IPS-11a (cell line): ENCODE measurements around the gene IQCC.

Experiments used
- H3K4me3 ChIP-seq: one replicate; pipeline ENCODE4 v1.5.1; 2013; ENCODE audit warnings: low read depth, low read length, control low read depth

IQCC gene

GRCh38 chr1:32255072-32256071 lies 49.9 kb downstream of the IQCC start:
- H3K4me3 ChIP-seq: no peak overlapping the region

- no peak overlapping the region for H3K4me3 ChIP-seq
Observed at GRCh38 chr1:32256473-32257226, 51.2 kb downstream of the IQCC start.

GRCh38 chr1:32257227-32257508 lies 51.7 kb downstream of the IQCC start:
- no peak overlapping the region for H3K4me3 ChIP-seq
